Neural progenitor cell (in vitro differentiated cells): ENCODE measurements around the gene ST8SIA4. TPM values are rescaled to one million over a fixed set of nuclear protein-coding genes. Genes with fewer than 3 reads are reported as not detected.

Experiments
- DNase-seq: peaks from one replicate; pipeline ENCODE4 v3.0.0-alpha.2; 2016; ENCODE audit warnings: low spot score
- H2AFZ ChIP-seq: fragments of 200-600 bp; sonication (generic); replicated peaks from 2 replicates; pipeline ENCODE4 v1.6.1; 2016; ENCODE audit warnings: antibody characterized with exemption
- H3F3A ChIP-seq: fragments of 200-600 bp; sonication (generic); 2 replicates; pipeline ENCODE4 v1.6.1; 2016; ENCODE audit warnings: antibody characterized with exemption, low read depth
- H3K27ac ChIP-seq: fragments of 200-600 bp; sonication (generic); 2 replicates; pipeline ENCODE4 v1.5.1; 2016; ENCODE audit warnings: mild to moderate bottlenecking
- H3K27me3 ChIP-seq: fragments of 200-600 bp; sonication (generic); 2 replicates; pipeline ENCODE4 v1.6.1; 2016; ENCODE audit warnings: mild to moderate bottlenecking, moderate library complexity
- H3K36me3 ChIP-seq: fragments of 200-600 bp; sonication (generic); 2 replicates; pipeline ENCODE4 v1.5.1; 2016
- H3K4me1 ChIP-seq: fragments of 200-600 bp; sonication (generic); 2 replicates; pipeline ENCODE4 v1.6.1; 2016; ENCODE audit warnings: mixed run types
- H3K4me2 ChIP-seq: fragments of 200-600 bp; sonication (generic); 2 replicates; pipeline ENCODE4 v1.6.1; 2016
- H3K4me3 ChIP-seq: fragments of 200-600 bp; sonication (generic); 2 replicates; pipeline ENCODE4 v1.5.1; 2016
- H3K79me2 ChIP-seq: fragments of 200-600 bp; sonication (generic); 2 replicates; pipeline ENCODE4 v1.6.1; 2016; ENCODE audit warnings: low read depth
- H3K9ac ChIP-seq: fragments of 200-600 bp; sonication (generic); 2 replicates; pipeline ENCODE4 v1.6.1; 2016
- H3K9me3 ChIP-seq: fragments of 200-600 bp; sonication (generic); 2 replicates; pipeline ENCODE4 v1.5.1; 2016; ENCODE audit warnings: low read depth
- H4K20me1 ChIP-seq: fragments of 200-600 bp; sonication (generic); 2 replicates; pipeline ENCODE4 v1.6.1; 2016; ENCODE audit warnings: low read depth
- H3K27ac Mint-ChIP-seq: 3 replicates; pipeline ENCODE4 v1.8.0; 2021; ENCODE audit warnings: mixed read lengths
- H3K27me3 Mint-ChIP-seq: 2 replicates; pipeline ENCODE4 v1.8.0; 2022; ENCODE audit warnings: low read depth, mild to moderate bottlenecking, inconsistent platforms, moderate library complexity, mixed read lengths; ENCODE audit not compliant: insufficient read depth
- H3K36me3 Mint-ChIP-seq: 3 replicates; pipeline ENCODE4 v1.8.0; 2021; ENCODE audit warnings: mixed read lengths
- H3K4me1 Mint-ChIP-seq: 3 replicates; pipeline ENCODE4 v1.8.0; 2021; ENCODE audit warnings: mixed read lengths
- H3K4me3 Mint-ChIP-seq: 3 replicates; pipeline ENCODE4 v1.8.0; 2021; ENCODE audit warnings: mild to moderate bottlenecking, moderate library complexity, mixed read lengths
- H3K9me3 Mint-ChIP-seq: 3 replicates; pipeline ENCODE4 v1.8.0; 2020; ENCODE audit warnings: mixed read lengths
- EZH2 ChIP-seq: fragments of 200-600 bp; sonication (generic); IDR thresholded peaks from 2 replicates; pipeline ENCODE4 v1.6.1; 2017; ENCODE audit warnings: antibody characterized with exemption, mild to moderate bottlenecking, moderate library complexity
- EZH2phosphoT487 ChIP-seq: fragments of 200-600 bp; sonication (generic); IDR thresholded peaks from 2 replicates; pipeline ENCODE4 v1.6.1; 2017; ENCODE audit warnings: antibody characterized with exemption
- total RNA-seq: library from RNA; depleted of rRNA; stranded (reverse); fragments of >200 nt; gene quantifications from 2 replicates; pipeline ENCODE4 v1.2.3, GENCODE V29; 2015; ENCODE audit warnings: low replicate concordance
- TF ChIP-seq, protein P1 (sequence below): fragments of 200-600 bp; sonication (generic); IDR thresholded peaks from 2 replicates; pipeline ENCODE4 v1.5.1; 2017; ENCODE audit warnings: antibody characterized with exemption, mild to moderate bottlenecking

The ST8SIA4 gene
- total RNA-seq, 1 donor from 2014 or later, result 0.84 TPM

DNA sequence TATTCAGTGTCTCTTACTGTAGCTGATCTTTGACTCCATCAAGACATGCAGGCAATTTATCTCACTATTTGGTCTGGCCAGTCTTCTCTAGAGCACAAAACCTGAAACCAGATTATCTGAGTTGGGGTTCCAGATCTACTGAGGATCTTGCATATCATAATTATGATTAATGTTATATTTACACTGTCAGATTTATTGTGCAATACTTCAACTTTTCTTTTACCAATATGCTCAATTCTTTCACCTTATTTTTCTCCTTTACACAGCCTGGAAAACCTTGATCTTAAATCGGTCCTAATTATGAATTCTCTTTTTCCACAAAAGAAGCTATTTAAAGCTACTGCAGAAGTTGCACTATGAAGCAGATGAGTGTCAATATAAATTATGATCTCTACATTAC is 140.1 kb downstream of the ST8SIA4 start:
- Mint-ChIP-seq H3K36me3 (no peaks in the 10 kb centered on the region), H3K27ac (no peak overlapping the region), H3K4me3 (no peak overlapping the region), H3K9me3 (no peaks in the 10 kb centered on the region), H3K4me1 (peaks cover 11% of the 10 kb centered on the region), H3K27me3 (no peaks in the 10 kb centered on the region)
- Histone ChIP-seq H3K4me3 (no peak overlapping the region), H3K9ac (no peak overlapping the region), H3K4me1 (no peaks in the 10 kb centered on the region), H3K27me3 (no peaks in the 10 kb centered on the region), H2AFZ (no peak overlapping the region), H3K79me2 (no peaks in the 10 kb centered on the region), H3K4me2 (no peak overlapping the region), H3K36me3 (no peaks in the 10 kb centered on the region), H3K9me3 (no peaks in the 10 kb centered on the region), H3F3A (no peaks in the 10 kb centered on the region), H3K27ac (no peak overlapping the region), H4K20me1 (no peaks in the 10 kb centered on the region)
- no peak for DNase-seq
- TF ChIP-seq, protein P1, sequence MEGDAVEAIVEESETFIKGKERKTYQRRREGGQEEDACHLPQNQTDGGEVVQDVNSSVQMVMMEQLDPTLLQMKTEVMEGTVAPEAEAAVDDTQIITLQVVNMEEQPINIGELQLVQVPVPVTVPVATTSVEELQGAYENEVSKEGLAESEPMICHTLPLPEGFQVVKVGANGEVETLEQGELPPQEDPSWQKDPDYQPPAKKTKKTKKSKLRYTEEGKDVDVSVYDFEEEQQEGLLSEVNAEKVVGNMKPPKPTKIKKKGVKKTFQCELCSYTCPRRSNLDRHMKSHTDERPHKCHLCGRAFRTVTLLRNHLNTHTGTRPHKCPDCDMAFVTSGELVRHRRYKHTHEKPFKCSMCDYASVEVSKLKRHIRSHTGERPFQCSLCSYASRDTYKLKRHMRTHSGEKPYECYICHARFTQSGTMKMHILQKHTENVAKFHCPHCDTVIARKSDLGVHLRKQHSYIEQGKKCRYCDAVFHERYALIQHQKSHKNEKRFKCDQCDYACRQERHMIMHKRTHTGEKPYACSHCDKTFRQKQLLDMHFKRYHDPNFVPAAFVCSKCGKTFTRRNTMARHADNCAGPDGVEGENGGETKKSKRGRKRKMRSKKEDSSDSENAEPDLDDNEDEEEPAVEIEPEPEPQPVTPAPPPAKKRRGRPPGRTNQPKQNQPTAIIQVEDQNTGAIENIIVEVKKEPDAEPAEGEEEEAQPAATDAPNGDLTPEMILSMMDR, result no peak
- TF ChIP-seq EZH2phosphoT487, result no peak
- TF ChIP-seq EZH2, result no peak

- no peak overlapping the region for H3K4me2 ChIP-seq
- no peaks in the 10 kb centered on the region for H3K79me2 ChIP-seq
- no peak overlapping the region for H3K9ac ChIP-seq
- no peaks in the 10 kb centered on the region for H3K9me3 ChIP-seq
- no peaks in the 10 kb centered on the region for H3K27me3 Mint-ChIP-seq
- peaks cover 16% of the 10 kb centered on the region for H3K4me1 Mint-ChIP-seq
- no peaks in the 10 kb centered on the region for H3K36me3 Mint-ChIP-seq
- no peaks in the 10 kb centered on the region for H3K9me3 Mint-ChIP-seq
- no peak overlapping the region for H3K27ac ChIP-seq
- no peaks in the 10 kb centered on the region for H3K27me3 ChIP-seq
- H2AFZ ChIP-seq, result no peak overlapping the region
- DNase-seq, result no peak
- no peak overlapping the region for H3K27ac Mint-ChIP-seq
- no peaks in the 10 kb centered on the region for H3K4me1 ChIP-seq
- no peaks in the 10 kb centered on the region for H4K20me1 ChIP-seq
- no peak overlapping the region for H3K4me3 ChIP-seq
- no peaks in the 10 kb centered on the region for H3K36me3 ChIP-seq
- H3F3A ChIP-seq, result no peaks in the 10 kb centered on the region
- H3K4me3 Mint-ChIP-seq, result no peak overlapping the region
- TF ChIP-seq, protein P1, result no peak
- TF ChIP-seq EZH2phosphoT487 (no peak), EZH2 (no peak)
Measured at GRCh38 chr5:100762108-100762507, 141.0 kb downstream of the ST8SIA4 start.

GRCh38 chr5:100761192-100761591 is 141.9 kb downstream of the ST8SIA4 start:
- Histone ChIP-seq H3K4me2 (no peak overlapping the region), H3K4me1 (no peaks in the 10 kb centered on the region), H3K79me2 (no peaks in the 10 kb centered on the region), H3K27me3 (no peaks in the 10 kb centered on the region), H3F3A (no peaks in the 10 kb centered on the region), H3K36me3 (no peaks in the 10 kb centered on the region), H3K27ac (no peak overlapping the region), H4K20me1 (no peaks in the 10 kb centered on the region), H2AFZ (no peak overlapping the region), H3K4me3 (no peak overlapping the region), H3K9me3 (no peaks in the 10 kb centered on the region), H3K9ac (no peak overlapping the region)
- no peaks in the 10 kb centered on the region for H3K27me3 Mint-ChIP-seq
- no peak for DNase-seq
- H3K9me3 Mint-ChIP-seq, result no peaks in the 10 kb centered on the region
- peaks cover 16% of the 10 kb centered on the region for H3K4me1 Mint-ChIP-seq
- no peaks in the 10 kb centered on the region for H3K36me3 Mint-ChIP-seq
- TF ChIP-seq EZH2, result no peak
- no peak for TF ChIP-seq EZH2phosphoT487
- TF ChIP-seq, protein P1, result no peak
- no peak overlapping the region for H3K4me3 Mint-ChIP-seq
- H3K27ac Mint-ChIP-seq, result no peak overlapping the region

DNA sequence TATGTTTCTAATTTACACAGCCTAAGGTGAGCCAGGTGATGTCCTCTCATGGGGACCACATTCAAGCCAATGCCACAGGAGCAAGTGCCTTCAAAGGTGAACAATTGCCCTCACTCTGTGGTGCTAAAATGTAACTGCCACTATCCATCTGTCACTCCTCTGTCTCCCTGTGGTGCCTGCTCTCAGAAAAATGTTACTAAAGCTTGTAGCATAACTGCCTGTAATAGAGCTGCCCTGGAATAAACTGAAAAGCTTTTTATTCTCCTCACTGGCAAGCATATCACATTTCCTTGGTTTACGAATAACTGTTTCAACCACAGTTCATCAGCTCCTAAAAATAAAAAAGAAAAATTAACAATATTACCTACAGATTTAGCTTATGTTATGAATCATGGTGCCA is 142.4 kb downstream of the ST8SIA4 start:
- H3K27ac Mint-ChIP-seq, result peak overlapping the region; percentile 65

More for the DNA sequence above, 142.4 kb downstream of the ST8SIA4 start:
- H2AFZ ChIP-seq, result no peak overlapping the region
- H3K9me3 Mint-ChIP-seq, result no peaks in the 10 kb centered on the region
- no peak for DNase-seq
- H3K27ac ChIP-seq, result no peak overlapping the region
- no peaks in the 10 kb centered on the region for H3K27me3 ChIP-seq
- H4K20me1 ChIP-seq, result no peaks in the 10 kb centered on the region
- H3K9me3 ChIP-seq, result no peaks in the 10 kb centered on the region
- no peaks in the 10 kb centered on the region for H3K36me3 Mint-ChIP-seq
- TF ChIP-seq, protein P1, result no peak
- TF ChIP-seq EZH2phosphoT487, result no peak
- no peak for TF ChIP-seq EZH2
- no peak overlapping the region for H3K4me3 Mint-ChIP-seq
- H3K9ac ChIP-seq, result no peak overlapping the region
- H3K27me3 Mint-ChIP-seq, result no peaks in the 10 kb centered on the region
- no peak overlapping the region for H3K4me2 ChIP-seq
- H3K4me1 Mint-ChIP-seq, result peaks cover 16% of the 10 kb centered on the region
- no peaks in the 10 kb centered on the region for H3K36me3 ChIP-seq
- no peaks in the 10 kb centered on the region for H3K4me1 ChIP-seq
- no peak overlapping the region for H3K4me3 ChIP-seq
- no peaks in the 10 kb centered on the region for H3K79me2 ChIP-seq
- no peaks in the 10 kb centered on the region for H3F3A ChIP-seq
